T47D (cell line): ENCODE data around the gene ANKRD11.

Source experiments
- DNase-seq, 2 experiments: peaks; one replicate each; pipeline versions ENCODE4 v3.0.0 to v3.0.0-alpha.2; 2011 to 2012; ENCODE audit warnings: low read depth in 1 of 2, low spot score in 1 of 2
- JUND ChIP-seq: IDR thresholded peaks from 2 replicates; pipeline ENCODE4 v1.6.1; 2012; ENCODE audit warnings: low read depth
- in situ Hi-C: cut with HindIII; loops from 2 replicates; pipeline ENCODE4 v1.10.0; 2016; ENCODE audit warnings: low sequenced_read_pairs, low pct_unique_long_range_greater_than_20kb

The ANKRD11 gene

GRCh38 chr16:89322321-89323119 is 167.8 kb downstream of the ANKRD11 start:
- TF ChIP-seq JUND = no peak
- peak in 1 of 2 experiments; percentile 62 for DNase-seq
- in situ Hi-C loops = no loop called here

GRCh38 chr16:89320782-89321501 is 169.4 kb downstream of the ANKRD11 start:
- no peak for TF ChIP-seq JUND
- in situ Hi-C loops = no loop called here
- DNase-seq = peak; percentile 52 to 58

- no peak for TF ChIP-seq JUND
- peak; percentile 68 to 77 for DNase-seq
- in situ Hi-C loops = no loop called here
Measured at GRCh38 chr16:89319886-89320781, 170.2 kb downstream of the ANKRD11 start.

- in situ Hi-C loops = no loop called here
- no peak for DNase-seq
- TF ChIP-seq JUND = no peak
Measured at GRCh38 chr16:89319631-89319885, 170.8 kb downstream of the ANKRD11 start.

- DNase-seq = no peak
- no peak for TF ChIP-seq JUND
- in situ Hi-C loops = no loop called here
Measured at GRCh38 chr16:89318871-89319630, 171.3 kb downstream of the ANKRD11 start.

GRCh38 chr16:89318430-89318758 is 172.0 kb downstream of the ANKRD11 start:
- DNase-seq = no peak
- in situ Hi-C loops = no loop called here
- TF ChIP-seq JUND = no peak

- DNase-seq = no peak
- no peak for TF ChIP-seq JUND
- in situ Hi-C loops = no loop called here
Measured at GRCh38 chr16:89317729-89318429, 172.5 kb downstream of the ANKRD11 start.

GRCh38 chr16:89317101-89317671 is 173.2 kb downstream of the ANKRD11 start:
- DNase-seq = no peak
- TF ChIP-seq JUND = no peak
- in situ Hi-C loops = no loop called here

- no peak for DNase-seq
- in situ Hi-C loops = no loop called here
- no peak for TF ChIP-seq JUND
Measured at GRCh38 chr16:89316701-89317100, 173.7 kb downstream of the ANKRD11 start.

- TF ChIP-seq JUND = no peak
- no peak for DNase-seq
- in situ Hi-C loops = no loop called here
Measured at GRCh38 chr16:89315791-89316581, 174.4 kb downstream of the ANKRD11 start.

- in situ Hi-C loops = no loop called here
- no peak for TF ChIP-seq JUND
- no peak for DNase-seq
Measured at GRCh38 chr16:89315271-89315670, 175.1 kb downstream of the ANKRD11 start.
